Limb (tissue), 2 donors: ENCODE results near the gene GRID2.

ENCODE experiments used
- DNase-seq, 2 donors: peaks; one replicate each; pipeline ENCODE4 v3.0.0-alpha.2; 2016; ENCODE audit errors: extremely low spot score in 2 of 2

The GRID2 gene

DNA sequence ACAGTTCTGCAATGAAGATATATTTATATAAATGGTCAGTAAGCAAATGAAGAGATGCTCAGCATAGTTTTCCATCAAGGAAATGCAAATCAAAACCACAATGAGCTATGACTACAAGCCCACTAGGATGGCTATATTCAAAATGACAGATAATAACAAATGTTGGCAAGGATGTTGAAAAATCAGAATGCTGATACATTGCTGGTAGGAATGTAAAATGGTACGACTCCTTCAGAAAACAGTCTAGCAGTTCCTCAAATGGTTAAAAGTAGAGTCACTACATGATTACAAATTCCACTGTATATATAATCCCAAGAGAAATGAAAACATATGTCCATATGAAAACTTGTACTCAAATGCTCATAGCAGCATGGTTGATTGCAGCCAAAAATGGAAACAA is 1099.8 kb downstream of the GRID2 start:
- DNase-seq, result no peak

DNA sequence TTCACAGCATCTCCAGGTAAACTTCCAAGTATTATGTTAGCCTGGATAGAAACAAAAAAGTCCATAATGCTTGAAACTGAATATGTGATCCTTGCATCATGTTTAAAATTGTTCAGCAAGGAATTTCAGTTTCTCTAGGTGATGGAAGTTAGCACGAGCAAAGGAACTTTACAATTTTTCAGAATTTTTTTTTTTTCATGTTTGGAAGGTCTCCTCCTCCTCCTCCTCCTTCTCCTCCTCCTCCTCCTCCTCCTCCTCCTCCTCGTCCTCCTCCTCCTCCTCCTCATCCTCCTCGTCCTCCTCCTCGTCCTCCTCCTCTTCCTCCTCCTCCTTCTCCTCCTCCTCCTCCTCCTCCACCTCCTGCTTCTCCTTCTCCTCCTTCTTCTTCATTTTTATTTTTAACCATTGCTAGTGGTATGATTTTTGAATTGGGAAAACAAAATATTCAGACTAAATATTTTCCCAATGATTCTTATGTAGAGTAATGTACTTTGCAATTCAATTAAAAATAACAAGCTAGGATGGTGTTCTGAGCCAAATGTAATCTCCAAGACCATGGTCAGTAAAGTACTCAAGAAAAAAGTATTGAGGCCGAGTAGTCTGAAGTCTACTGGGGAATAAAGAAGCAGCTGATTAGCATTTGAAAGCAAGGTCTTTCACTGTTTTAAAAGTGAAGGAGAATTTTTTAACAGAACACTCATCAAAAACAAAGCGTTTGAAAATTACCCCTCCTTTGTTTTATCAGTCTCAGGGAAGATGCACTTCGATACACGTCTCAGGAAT is 1103.9 kb downstream of the GRID2 start:
- DNase-seq, result no peak

DNA sequence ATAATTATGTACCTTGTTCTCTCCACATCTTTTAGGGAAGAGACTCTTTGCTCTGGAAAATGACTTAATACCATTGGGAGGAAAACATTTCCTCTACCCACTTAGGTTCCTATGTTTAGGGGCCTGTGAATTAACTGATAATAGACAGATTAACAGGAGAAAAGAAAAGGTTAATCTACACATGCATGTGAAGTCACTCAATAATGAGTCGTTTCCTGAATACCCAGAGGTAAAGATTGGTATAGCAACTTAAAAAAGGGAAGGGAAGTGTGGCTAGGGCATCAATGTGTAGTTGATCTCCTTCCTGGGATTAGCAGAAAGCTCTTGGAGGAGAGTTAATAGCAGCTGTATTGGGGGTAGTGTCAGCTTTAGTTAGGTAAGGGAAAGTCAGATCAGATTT is 1105.3 kb downstream of the GRID2 start:
- no peak for DNase-seq

DNA sequence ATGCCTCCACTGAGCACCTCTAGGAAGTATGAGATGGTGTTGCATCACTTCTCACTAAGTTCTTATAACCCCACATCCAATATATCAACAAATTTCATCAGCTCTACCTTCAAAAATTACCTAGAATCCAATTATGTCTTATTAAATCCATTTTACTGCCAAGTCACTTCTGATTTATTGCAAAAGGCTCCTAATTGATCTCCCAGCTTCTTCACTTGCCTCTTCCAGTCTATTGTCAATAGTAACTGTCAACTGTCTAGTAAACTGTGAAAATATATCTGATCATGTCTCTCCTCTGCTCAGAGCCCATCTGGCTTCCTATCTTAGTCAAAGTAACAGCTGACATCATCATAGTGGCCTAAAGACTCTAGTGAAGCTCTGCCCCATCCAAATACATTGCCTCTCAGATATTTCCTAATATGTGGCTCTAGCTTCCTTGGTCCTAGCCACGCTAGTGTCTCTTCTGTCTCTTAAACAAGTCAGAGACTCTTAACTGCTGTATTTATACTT is 1110.3 kb downstream of the GRID2 start:
- DNase-seq, result no peak

DNA sequence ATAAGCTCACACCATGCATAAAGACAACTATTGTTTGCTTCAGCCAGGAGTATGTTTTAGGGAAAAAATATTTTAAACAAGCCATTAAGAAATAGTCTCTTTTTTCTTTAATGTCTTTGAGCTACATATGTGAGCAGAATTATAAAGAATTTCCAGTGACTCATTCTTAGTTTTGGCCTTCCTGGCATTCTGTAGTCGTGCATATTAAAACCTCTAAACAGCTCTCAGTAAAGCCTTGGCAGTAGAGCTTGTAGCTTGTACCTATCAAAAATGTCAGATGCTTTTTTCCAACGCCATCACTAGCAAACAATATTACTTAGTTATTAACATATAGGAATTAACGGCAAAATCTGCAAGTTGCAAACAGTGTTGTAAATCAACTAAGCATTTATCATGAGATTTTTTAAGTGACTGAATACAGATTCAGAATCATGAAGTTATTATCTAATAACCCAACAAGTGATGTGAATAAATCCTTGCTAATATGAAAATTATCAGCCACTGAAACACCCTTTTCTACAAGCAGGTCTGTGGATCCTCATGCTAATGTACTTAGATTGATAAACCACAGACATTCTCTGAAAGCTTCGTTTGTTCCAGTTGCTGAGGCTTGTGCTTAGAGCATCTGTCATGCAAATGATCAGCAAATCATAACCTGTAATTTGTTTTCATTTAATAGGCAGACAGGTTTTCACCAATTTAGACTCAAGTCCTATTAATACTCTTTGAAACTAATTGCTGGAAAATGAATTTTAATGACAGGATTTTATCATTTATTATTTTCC is 1112.8 kb downstream of the GRID2 start:
- DNase-seq, result no peak

DNA sequence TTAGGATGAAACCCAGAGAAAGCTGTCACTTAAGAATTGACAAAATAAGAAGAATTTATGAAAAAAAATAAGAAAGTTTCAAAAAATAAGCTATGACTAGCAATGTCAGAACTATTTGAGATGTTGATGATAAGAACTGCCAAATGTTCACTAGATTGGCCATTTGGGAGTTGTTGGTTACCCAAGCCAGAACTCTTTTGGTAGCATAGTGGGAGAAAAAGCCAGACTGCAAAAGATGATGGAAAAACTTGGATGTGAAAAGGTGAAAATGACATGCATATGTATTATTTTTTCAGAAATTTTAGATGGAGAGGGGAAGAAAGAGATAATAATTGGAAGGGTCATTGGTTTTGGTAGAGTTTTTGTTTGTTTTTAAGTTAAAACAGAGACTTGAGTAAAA is 1127.6 kb downstream of the GRID2 start:
- DNase-seq, result no peak

DNA sequence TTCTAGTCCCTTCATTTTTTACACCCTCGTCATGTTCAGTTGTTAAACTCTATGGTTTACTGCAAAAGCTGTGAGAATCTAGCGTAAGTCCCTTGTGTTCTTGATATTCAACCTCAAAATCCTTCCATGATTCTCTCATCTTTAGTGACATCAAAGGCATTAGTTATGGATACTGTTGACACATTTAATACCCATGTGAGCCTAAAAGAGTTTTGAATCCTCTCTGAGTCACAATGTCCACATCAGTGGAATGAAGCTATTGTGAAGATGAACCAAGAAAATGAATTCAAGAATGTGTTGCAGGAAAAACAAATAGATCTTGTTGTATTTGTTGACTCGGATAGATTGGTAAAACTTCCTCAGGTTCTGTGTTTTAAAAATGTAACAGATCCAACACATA is 1130.1 kb downstream of the GRID2 start:
- no peak for DNase-seq

DNA sequence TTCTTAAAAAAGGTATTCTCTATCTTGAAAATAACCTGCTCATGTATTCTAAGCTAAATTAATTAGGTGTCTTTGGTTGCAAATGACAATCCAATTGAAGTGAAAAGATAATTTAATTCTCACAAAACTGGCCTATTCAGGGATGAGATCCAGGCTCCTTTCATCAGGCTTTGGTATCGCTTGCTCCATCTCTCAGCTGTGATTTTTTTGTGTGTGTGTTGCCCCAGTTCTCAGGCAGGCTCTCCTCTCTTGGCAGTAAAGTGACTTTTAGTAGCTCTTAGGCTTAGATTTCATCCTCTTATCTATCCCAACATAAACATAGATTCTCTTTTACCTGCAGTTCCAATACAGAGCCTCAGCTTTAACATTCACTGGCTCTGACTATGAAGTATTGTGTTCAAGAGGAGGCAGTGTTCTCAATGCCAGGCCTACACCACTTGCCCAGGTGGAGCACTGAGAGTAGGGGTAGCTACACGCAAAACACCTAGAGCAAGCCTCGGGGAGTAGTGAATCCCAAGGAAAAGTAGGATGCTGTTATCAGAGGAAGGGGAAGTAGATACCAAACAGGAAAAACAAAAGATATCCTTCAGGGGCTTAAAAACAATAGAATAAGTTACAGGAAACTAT is 1132.3 kb downstream of the GRID2 start:
- DNase-seq, result no peak

DNA sequence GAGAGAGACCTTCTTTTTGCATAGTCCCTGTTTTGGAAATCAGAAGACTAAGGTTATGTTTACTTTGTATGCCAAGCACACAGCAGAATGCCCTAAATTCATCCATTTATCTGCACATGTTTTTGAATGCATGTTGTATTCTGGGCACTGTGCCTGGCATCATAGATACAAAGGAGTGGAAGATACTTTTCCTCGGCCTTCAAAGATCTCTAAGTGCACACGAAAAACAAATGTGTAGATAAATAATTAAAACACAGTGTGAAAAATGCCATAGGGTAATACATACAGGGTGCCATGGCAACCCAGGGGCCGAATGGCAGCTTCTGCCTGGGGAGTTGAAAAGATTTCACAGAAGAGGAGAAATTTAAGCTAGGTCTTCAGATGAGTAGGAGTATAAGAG is 1134.2 kb downstream of the GRID2 start:
- DNase-seq, result no peak

DNA sequence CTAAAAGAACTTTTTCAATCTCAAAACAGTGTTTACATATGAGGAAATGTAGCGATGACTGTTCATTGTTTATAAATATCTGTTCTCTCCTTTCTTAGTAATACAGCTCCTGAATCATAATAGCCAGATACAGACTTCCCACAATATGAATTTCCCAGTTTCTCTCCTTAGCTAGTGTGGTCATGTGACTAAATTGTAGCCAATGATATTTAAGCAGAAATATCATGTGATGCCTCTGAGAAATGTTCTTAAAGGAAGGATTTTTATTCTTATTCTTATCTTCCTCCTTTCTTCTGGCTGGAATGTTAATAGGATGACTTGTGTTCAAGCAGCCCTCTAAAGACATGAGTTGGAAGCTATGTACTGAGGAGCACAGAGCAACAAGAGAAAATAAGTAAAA is 1141.1 kb downstream of the GRID2 start:
- DNase-seq, result no peak

DNA sequence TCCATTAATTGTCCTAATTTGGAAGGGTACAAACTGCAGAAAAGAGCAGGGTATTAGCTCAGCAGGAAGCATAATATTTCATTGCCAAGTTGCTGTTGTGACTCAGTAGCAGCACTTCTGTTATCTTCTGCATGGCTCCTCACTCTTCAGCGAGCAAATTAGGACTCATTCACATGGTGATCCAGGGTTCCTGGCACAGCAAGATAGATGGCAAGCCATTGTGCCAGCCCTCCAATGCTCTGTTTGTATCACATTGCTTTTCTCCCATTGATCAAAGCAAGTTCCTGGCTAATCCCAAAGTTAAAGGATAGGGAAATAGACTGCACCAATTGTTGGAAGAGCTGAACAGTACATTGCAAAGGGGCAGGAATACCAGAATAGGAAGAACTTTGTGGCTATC is 1142.3 kb downstream of the GRID2 start:
- no peak for DNase-seq

DNA sequence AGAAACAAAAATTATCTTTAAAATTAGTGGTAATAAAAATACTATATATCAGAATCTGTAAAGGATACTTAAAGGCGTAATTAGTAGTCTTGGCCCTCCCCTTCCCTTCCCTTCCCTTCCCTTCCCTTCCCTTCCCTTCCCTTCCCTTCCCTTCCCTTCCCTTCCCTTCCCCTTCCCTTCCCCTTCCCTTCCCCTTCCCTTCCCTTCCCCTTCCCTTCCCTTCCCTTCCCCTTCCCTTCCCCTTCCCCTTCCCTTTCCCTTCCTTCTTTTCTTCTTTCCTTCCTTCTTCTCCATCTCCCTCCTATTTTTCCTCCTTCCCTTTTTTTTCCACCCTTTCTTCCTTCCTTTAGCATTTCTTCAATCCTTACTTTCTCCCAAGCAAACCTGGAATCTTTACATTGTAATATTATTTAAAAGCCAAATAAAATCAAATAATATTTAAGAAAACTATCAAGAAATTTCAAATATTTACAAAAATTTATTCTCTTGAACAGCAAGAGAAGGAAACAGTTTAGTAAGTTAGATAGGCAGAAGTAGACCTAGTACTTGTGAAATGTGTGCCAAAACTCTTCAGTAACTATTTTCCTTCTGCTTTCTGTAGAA is 1145.0 kb downstream of the GRID2 start:
- no peak for DNase-seq

DNA sequence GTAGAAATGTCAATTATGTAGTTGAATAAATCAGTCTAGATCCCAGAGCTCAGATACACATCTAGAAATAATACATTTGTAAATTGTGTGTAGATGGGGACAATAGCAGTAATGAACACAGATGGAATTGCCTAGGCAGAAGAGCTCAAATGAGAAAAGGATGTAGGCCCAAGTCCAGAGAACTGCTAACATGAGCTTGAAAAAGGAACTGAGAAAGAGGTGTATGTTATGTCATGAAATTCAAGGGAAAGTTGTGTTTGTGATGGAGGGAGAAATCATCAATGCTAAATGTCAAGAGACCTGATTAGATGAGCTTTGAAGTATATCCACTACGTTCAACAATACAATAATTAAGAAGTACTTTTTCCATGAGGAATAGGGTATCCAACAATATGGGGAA is 1148.2 kb downstream of the GRID2 start:
- no peak for DNase-seq

DNA sequence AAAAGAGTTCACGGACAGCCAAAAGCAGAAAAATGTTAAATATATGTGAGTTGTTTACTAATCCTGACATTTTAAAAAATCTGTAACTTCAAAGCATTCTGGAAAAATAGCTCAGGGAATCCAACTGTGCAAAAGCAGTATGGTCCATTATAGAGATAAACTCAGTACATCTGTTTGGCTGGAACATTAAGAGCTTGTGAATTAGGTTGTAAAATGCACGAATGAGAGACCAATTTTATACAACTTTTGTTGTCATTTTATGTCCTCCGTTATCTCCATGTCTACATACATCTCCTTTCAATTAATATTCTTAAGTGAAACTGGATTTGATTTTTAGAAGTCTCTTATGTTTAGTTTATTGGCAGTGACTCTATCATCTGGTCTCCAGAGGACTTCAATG is 1157.8 kb downstream of the GRID2 start:
- peak in 1 of 2 donors; percentile 16 for DNase-seq

DNA sequence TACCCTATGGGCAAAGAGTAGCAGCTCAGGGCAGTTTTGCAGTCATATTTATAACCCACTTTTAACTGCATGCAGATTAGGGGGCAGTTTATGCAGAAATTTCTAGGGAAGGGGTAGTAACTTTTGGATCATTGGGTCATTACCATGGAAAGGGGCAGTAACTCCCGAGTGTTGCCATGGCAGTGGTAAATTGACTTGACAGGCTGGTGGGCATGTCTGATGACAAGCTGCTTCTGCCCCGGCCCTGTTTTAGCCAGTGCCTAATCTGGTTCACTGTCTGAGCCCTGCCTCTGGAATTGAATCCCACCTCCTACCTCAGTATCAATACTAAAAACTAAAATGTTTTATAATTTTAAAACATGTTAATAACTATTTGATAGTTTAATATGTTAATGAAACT is 1162.7 kb downstream of the GRID2 start:
- no peak for DNase-seq

DNA sequence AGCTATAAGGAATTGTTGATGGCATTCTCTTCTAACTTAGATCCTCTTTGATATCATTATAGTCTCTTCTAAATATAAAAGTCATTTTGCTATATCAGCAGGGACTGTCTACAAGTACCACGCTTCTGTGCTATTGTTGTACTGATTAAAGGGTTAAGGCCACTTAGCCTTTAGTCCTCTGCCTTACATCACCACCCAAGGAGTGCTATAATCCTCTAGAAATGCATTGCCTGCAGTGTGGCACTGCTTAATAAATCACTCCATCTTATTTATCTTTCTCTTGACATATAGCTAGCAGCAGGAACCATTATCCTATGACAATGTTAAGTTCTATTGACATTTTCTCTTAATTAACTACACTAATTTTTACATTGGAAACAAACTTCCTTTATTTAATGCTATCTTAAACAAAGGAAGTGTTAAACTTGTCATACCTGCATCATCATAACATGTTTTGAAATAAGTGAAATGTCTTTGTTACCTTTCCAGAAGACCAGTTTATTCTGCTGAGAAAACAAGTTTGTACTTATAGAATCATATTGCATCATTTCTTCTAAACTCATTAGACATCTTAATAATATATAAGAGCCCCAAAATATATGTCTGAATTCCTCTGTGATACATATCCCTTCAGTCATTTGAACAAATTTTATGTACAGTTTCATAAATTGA is 1163.9 kb downstream of the GRID2 start:
- no peak for DNase-seq

DNA sequence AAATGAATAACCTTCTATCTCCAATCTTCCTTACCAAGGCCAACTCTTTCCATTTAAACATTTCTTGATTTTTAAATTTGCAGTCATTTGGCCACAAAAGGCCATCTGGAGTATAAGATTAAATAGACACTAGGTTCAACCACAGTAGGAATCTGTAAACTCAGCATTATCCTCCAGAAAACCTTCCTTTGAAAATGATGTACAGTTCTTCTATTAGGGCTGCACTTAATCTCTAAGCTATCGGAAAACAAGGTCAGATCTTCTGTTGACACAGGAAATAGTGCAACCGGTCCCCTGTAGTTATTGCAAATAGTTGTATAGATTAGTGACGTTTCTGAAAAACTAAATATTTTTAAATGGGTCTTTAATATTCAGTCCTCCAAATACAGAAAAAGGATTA is 1165.8 kb downstream of the GRID2 start:
- no peak for DNase-seq

DNA sequence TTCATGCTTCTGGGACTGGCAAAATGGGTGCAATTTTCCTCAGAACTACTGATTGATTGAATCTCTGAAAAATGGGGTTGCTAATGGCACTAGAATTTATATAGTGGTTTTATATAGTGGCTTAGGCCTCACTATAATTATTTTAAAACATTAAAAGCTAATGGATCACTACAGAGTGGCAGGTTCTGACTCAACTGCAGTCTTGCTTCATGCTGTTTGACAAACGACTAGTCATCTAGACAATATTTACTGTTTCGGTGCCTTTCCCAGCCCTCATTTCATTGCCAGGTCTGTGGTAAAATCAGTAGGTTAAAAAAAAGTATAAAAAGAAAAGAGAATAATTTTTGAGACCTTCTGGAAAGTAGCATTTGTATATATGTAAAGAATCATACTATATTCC is 1172.0 kb downstream of the GRID2 start:
- DNase-seq, result no peak

DNA sequence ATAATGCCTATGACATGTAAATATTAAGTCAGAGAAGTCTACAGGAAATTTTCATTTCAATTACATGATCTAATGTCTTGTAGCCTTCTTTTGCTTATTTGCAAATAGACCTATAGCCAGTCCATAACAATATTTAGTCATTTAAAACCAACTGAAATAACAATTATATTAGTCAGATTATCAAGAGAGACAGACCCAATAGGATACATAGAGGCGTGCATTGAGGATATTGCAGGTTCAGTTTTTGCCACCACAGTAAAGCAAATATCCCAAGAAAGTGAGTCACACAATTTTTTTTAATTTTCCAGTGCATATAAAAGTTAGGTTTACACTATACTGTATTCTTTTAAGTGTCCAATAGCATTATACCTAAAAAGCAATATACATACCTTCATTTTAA is 1175.0 kb downstream of the GRID2 start:
- no peak for DNase-seq

DNA sequence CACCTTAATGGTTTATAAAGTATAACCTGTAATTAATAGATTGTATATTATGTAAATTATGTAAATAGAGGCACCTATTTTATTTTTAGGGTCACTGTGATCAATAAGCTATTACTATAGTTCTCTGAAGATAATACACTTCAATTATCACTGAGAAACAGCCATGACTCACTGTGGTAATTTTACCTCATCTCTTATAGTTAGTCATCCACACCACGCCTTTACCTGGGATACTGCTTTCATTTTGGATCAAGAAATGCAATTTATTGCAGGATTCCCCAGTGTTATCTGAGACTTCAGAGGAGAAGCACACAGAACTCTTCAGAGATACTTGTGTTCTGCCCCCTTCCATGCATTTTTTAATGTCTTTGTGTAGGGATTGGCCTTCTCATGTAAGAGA is 1176.7 kb downstream of the GRID2 start:
- DNase-seq, result no peak

DNA sequence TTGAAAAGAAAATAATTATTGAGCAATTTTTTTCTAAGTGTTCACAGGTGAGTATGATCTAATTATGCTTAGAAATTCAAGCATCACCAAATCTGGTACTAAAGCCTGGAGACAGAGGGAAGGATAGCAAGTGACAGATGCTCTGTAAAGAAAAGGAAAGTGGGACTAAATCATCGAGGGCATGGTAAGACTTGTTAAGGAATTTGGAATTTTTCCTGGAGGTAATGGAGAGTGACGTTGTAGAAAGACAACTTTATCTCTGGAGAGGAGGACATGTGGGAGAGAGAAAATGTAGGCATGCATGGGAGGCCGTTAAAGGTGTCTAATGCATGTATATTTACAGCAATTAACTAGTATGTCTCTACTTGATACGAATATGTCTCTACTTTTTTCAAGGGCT is 1191.6 kb downstream of the GRID2 start:
- DNase-seq, result no peak
